HAP-1 (cell line): ENCODE results near the gene LIPE.

Experiments
- DNase-seq, 2 experiments: peaks; one replicate each; pipeline ENCODE4 v3.0.0-alpha.2; 2016 to 2020; ENCODE audit warnings: low spot score in 2 of 2
- H3K27me3 ChIP-seq: fragments of 250-450 bp; sonication (Bioruptor Pico); 2 replicates; pipeline ENCODE4 v1.5.1; 2020; ENCODE audit warnings: low read depth, mild to moderate bottlenecking, moderate library complexity
- H3K36me3 ChIP-seq: fragments of 250-450 bp; sonication (Bioruptor Pico); replicated peaks from 2 replicates; pipeline ENCODE4 v1.5.1; 2020; ENCODE audit warnings: mild to moderate bottlenecking
- H3K4me1 ChIP-seq: fragments of 250-450 bp; sonication (Bioruptor Pico); 2 replicates; pipeline ENCODE4 v1.5.1; 2020; ENCODE audit warnings: mild to moderate bottlenecking
- H3K4me3 ChIP-seq: fragments of 250-450 bp; sonication (Bioruptor Pico); 2 replicates; pipeline ENCODE4 v1.5.1; 2020; ENCODE audit warnings: mild to moderate bottlenecking, moderate library complexity
- H3K9me3 ChIP-seq: fragments of 250-450 bp; sonication (Bioruptor Pico); 2 replicates; pipeline ENCODE4 v1.5.1; 2020; ENCODE audit warnings: mild to moderate bottlenecking, moderate library complexity
- in situ Hi-C: fragments of 300-500 bp; cut with MboI; formaldehyde crosslinking; loops from 3 replicates; pipeline ENCODE4 v1.14.3; 2020; ENCODE audit warnings: low sequenced_read_pairs, inconsistent platforms, mixed read lengths

The LIPE gene, protein sequence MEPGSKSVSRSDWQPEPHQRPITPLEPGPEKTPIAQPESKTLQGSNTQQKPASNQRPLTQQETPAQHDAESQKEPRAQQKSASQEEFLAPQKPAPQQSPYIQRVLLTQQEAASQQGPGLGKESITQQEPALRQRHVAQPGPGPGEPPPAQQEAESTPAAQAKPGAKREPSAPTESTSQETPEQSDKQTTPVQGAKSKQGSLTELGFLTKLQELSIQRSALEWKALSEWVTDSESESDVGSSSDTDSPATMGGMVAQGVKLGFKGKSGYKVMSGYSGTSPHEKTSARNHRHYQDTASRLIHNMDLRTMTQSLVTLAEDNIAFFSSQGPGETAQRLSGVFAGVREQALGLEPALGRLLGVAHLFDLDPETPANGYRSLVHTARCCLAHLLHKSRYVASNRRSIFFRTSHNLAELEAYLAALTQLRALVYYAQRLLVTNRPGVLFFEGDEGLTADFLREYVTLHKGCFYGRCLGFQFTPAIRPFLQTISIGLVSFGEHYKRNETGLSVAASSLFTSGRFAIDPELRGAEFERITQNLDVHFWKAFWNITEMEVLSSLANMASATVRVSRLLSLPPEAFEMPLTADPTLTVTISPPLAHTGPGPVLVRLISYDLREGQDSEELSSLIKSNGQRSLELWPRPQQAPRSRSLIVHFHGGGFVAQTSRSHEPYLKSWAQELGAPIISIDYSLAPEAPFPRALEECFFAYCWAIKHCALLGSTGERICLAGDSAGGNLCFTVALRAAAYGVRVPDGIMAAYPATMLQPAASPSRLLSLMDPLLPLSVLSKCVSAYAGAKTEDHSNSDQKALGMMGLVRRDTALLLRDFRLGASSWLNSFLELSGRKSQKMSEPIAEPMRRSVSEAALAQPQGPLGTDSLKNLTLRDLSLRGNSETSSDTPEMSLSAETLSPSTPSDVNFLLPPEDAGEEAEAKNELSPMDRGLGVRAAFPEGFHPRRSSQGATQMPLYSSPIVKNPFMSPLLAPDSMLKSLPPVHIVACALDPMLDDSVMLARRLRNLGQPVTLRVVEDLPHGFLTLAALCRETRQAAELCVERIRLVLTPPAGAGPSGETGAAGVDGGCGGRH

DNA sequence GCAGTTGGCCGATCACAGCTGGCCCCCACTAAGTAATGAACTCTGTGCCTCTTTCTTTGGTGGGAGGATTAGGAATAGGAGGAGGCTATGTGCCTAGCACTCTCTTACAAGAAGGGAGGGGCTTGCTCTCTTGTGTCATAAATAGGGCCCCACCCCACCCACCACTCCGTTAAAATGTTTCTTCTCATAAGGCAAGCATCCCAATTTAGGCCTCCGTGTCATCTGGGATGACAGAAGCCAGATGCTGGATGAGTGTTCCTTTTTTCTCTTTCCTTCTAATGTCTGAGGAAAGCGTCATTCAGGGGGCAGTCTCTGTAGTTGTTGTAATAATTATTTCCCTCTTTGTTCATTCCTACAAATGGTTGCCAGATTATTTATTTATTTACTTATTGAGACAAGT, at the start of gene LIPE:
TSS of gene LIPE (minus strand) at position 76 of the 400 bp plus-strand sequence. CDS start 239 bp downstream, outside the sequence.
- Histone ChIP-seq H3K4me1 (peaks cover 3% of the 10 kb centered on the region), H3K4me3 (no peak within 1 kb of the TSS), H3K9me3 (no peaks in the 10 kb centered on the region), H3K36me3 (no peaks in the 10 kb centered on the region), H3K27me3 (no peaks in the 10 kb centered on the region)
- no peak for DNase-seq
- in situ Hi-C loops: no loop called here

DNA sequence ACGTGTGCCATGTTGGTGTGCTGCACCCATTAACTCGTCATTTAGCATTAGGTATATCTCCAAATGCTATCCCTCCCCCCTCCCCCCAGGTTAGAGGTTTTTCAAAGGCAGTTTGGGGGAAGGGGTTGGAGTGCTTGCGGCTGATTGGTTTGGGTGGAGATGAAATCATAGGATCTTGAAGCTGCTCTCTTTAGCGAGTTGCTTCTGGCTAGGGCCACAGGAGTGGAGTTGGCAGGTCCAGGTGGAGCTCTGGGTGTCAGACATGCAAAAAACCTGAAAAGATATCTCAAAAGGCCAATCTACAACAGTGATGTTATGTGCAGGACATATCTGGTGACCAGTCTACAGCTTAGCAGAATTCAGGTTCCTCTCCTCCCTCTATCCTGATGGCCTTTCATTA, 48.2 kb upstream of the LIPE start:
- peaks cover 36% of the 10 kb centered on the region for H3K4me1 ChIP-seq
- in situ Hi-C loops: no loop called here
- no peak for DNase-seq

DNA sequence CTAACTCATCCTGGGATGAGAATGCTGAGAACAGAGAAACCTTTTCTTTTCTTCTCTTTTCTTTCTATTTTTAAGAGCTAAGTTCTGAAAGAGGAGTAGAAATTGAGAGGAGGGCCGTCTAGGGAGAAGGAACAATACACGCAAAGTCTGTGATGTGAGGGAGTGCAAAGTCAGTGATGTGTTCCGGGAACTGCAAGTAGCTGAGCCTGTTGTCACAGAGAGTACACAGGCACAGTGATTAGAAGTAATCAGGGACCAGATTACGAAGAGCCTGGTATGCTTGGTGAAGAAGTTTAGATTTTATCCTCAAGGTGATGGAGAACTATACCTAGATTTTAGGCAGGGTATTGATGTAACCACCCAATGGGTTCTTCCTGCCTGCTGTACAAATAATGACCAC, 47.6 kb upstream of the LIPE start:
- H3K9me3 ChIP-seq: no peaks in the 10 kb centered on the region
- peak; percentile 35 to 71 for DNase-seq
- H3K27me3 ChIP-seq: no peaks in the 10 kb centered on the region
- peaks cover 34% of the 10 kb centered on the region for H3K4me1 ChIP-seq
- in situ Hi-C loops: no loop called here
- no peak overlapping the region for H3K4me3 ChIP-seq
- no peaks in the 10 kb centered on the region for H3K36me3 ChIP-seq

More for the DNA sequence above, 48.2 kb upstream of the LIPE start:
- Histone ChIP-seq H3K9me3 (no peaks in the 10 kb centered on the region), H3K36me3 (no peaks in the 10 kb centered on the region), H3K27me3 (no peaks in the 10 kb centered on the region), H3K4me3 (no peak overlapping the region)

DNA sequence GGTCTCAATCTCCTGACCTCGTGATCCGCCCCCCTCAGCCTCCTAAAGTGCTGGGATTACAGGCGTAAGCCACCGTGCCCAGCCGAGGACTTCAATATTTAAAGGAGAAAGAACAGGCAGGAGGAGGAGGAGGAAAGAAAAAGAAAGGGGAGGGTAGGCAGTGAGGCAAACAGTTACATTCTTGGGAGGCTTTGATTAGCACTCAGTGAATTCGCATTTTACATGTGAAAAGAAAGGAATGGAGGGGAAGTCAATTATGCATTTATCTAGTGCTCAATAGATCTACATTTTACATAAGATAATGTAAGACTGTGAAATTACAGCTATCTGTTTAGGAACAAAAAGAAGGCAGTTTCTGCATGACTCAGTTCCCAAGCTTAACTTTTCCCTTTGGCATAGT, 46.5 kb upstream of the LIPE start:
- H3K27me3 ChIP-seq: no peaks in the 10 kb centered on the region
- in situ Hi-C loops: no loop called here
- no peaks in the 10 kb centered on the region for H3K9me3 ChIP-seq
- DNase-seq: peak; percentile 75 to 99
- H3K36me3 ChIP-seq: no peaks in the 10 kb centered on the region
- peaks cover 35% of the 10 kb centered on the region for H3K4me1 ChIP-seq
- H3K4me3 ChIP-seq: no peak overlapping the region

DNA sequence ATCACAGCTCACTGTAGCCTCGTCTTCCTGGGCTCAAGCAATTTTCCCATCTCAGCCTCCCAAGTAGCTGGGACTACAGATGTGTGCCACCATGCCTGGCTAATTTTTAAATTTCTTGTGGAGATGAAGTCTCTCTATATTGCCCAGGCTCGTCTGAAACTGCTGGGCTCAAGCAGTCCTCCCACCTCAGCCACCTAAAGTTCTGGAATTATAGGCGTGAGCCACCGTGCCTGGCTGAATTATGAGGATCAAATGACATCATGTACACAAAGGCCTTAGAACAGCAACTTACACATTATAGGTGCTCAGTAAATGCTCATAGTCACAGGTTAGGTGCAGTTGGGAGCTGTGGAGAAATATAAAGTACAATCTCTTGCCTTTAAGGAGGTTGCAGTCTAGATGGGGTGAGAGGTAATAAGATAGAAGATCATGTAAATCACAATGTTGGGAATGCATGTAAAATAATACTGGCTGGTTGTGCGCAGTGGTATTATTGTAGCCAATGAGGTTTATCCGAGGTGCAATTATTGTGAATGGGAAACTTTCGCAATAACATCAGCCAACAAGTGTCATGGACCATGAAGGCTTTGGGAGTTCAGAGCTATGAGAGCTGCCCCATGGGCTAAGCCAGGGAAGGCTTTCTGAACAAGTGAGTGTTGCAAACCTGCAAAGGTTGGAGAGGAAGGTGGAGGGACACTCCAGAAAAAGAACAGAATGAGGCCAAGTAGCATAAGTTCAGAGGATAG, 45.4 kb upstream of the LIPE start:
- no peak overlapping the region for H3K4me3 ChIP-seq
- in situ Hi-C loops: no loop called here
- DNase-seq: no peak
- peaks cover 44% of the 10 kb centered on the region for H3K4me1 ChIP-seq
- no peaks in the 10 kb centered on the region for H3K27me3 ChIP-seq
- H3K36me3 ChIP-seq: no peaks in the 10 kb centered on the region
- no peaks in the 10 kb centered on the region for H3K9me3 ChIP-seq

DNA sequence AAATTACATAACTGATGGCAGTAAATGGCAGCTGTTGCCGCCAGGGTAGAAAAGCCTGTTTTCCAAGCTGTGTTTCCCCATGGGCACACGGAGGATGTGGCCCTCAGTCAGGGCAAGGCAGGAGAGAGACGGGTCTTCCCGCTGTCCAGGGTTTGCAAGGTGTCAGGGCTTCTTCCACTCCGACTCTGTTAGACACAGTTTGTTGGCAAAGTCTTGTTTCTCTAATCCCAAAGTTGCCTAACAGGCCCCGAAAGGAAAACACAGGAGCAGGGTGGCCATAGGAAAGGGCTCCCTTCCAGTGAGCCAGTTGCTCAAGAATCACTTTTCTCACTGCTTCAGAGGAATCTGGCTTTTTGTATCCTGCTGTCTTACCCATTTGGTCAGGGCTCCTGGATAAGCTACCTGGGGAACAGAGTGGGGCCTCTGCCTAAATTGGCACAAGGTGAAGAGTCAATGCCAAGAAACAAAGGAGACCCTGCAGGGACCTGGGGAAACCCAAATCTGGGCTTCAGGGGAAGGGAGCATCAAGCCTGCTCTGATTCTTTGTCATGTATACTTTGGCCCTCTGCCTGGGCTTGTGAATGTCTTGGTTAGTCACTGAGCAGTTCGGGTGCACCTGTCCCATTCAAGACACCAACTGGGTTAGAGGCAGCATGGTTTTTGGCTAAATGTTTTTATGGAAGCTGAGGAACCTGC, 44.5 kb upstream of the LIPE start:
- H3K9me3 ChIP-seq: no peaks in the 10 kb centered on the region
- no peaks in the 10 kb centered on the region for H3K36me3 ChIP-seq
- no peak overlapping the region for H3K4me3 ChIP-seq
- DNase-seq: peak in 1 of 2 experiments; percentile 38
- H3K27me3 ChIP-seq: no peaks in the 10 kb centered on the region
- H3K4me1 ChIP-seq: peaks cover 53% of the 10 kb centered on the region
- in situ Hi-C loops: no loop called here

DNA sequence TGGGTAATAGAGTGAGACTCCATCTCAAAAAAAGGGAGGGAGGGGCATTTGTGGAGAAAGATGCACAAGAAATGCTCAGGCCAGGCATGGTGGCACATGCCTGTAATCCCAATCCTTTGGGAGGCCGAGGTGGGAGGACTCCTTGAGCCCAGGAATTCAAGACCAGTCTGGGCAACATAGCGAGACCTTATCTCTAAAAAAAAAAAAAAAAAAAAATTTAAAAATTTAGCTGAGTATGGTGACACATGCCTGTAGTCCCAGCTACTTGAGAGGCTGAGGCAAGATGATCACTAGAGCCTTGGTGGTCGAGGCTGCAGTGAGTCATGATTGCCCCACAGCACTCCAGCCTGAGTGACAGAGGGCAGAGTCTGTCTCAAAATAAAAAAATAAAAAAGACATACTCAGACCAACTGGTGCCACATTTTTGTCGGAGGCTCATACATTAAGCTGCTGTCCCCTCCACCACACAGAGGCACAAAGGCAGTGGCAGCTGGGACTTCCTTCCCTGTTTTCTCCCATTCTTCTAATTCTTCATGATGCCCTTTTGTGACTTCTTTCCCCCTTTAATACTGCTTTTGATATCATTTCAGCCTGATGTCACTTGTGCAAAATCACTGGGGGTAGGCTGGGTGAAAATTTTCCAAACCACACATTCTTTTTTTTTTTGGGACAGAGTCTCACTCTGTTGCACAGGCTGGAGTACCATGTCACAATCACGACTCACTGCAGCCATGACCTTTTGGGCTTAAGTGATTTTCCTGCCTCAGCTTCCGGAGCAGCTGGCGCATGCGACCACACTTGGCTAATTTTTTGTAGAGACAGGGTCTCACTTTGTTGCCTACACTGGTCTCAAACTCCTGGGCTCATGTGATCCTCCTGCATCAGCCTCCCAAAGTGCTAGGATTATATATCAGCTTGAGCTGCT, 42.4 kb upstream of the LIPE start:
- H3K36me3 ChIP-seq: no peaks in the 10 kb centered on the region
- DNase-seq: no peak
- peaks cover 43% of the 10 kb centered on the region for H3K4me1 ChIP-seq
- H3K27me3 ChIP-seq: no peaks in the 10 kb centered on the region
- H3K4me3 ChIP-seq: no peak overlapping the region
- H3K9me3 ChIP-seq: no peaks in the 10 kb centered on the region
- in situ Hi-C loops: no loop called here

DNA sequence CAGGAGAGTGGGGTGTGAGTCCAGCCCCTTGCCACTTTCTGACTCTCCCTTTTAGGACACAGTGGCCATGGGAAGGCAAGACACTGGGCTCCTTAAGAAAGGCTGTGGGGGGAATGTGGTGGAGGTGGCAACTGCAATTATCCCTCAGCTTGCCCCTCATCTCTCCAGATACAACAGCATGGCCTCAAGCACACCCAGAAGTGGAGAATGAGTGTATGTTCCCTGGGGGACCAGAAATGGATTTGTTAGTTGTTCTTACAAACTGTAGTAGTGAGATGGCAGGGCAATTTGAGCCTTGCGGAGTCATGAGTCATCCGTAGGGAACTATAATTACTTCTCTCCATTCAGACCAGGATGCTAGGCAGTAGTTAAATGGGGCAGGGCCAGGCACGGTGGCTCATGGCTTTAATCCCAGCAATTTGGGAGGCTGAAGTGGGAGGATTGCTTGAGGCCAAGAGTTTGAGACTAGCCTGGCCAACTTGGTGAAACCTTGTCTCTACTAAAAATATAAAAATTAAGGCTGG, 41.1 kb upstream of the LIPE start:
- Histone ChIP-seq H3K4me1 (peaks cover 36% of the 10 kb centered on the region), H3K27me3 (no peaks in the 10 kb centered on the region), H3K9me3 (no peaks in the 10 kb centered on the region), H3K4me3 (no peak overlapping the region), H3K36me3 (no peaks in the 10 kb centered on the region)
- in situ Hi-C loops: no loop called here
- DNase-seq: peak; percentile 69 to 74

DNA sequence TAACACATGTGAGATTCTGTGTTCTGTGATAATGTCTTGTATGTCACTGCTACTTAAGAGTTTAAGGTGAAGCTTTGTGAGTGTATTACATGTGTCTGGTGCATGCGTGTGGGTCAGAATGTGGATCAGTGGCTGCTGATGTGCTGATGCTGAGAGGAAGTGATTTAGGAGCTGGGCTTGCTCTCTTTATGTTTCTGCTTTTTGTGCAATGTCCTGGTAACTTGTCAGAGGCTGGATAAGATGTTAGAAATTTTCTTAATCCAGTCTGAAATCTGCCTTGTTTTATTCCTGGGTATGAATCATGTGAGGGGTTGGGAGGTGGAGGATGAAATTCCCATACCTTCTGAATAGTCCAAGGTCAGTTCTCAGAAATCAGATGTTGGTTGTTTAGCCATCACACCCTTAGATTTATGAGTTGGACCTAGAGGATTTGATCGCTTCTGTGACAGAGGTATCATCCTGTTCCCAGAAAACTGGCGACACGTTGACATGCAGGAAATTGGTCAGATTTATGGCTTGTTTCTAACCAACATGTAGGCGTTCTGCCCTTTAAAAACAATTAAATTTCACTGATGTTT, 40.1 kb upstream of the LIPE start:
- H3K4me3 ChIP-seq: no peak overlapping the region
- no peaks in the 10 kb centered on the region for H3K27me3 ChIP-seq
- H3K4me1 ChIP-seq: peaks cover 25% of the 10 kb centered on the region
- H3K9me3 ChIP-seq: no peaks in the 10 kb centered on the region
- in situ Hi-C loops: no loop called here
- no peak for DNase-seq
- no peaks in the 10 kb centered on the region for H3K36me3 ChIP-seq

DNA sequence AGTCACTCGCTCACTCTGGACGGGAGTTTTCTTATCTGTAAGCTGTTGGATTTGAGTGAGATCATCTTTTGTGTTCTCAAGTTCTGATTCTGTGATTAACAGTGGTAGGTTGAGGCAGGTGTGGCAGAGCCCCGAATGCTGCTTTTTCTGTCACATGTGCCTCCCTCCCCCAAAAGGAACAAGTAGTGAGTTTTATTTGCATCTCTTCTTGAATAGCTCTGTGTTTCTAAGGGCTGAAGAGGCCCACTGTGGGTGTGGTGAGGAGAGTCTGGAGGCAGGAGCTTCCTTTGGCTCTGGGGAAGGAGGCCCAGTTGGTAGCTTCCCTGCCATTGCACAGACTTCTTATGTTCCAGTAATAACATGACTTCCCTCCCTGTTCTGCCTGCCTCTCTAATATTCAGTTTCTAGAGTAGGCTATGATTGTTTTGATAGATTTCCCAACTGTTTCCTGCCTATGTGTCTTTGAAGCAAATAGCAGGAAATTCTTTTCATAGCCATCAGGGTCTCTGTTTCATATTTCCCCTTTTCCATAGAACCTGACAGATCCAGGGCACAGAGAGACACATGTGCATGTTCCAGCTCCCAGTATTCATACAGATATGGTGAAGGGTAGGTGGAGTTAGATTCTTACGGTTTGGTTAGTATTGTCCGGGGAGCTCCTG, 39.5 kb upstream of the LIPE start:
- no peak for DNase-seq
- H3K4me3 ChIP-seq: no peak overlapping the region
- no peaks in the 10 kb centered on the region for H3K9me3 ChIP-seq
- peaks cover 20% of the 10 kb centered on the region for H3K4me1 ChIP-seq
- H3K27me3 ChIP-seq: no peaks in the 10 kb centered on the region
- no peaks in the 10 kb centered on the region for H3K36me3 ChIP-seq
- in situ Hi-C loops: no loop called here

DNA sequence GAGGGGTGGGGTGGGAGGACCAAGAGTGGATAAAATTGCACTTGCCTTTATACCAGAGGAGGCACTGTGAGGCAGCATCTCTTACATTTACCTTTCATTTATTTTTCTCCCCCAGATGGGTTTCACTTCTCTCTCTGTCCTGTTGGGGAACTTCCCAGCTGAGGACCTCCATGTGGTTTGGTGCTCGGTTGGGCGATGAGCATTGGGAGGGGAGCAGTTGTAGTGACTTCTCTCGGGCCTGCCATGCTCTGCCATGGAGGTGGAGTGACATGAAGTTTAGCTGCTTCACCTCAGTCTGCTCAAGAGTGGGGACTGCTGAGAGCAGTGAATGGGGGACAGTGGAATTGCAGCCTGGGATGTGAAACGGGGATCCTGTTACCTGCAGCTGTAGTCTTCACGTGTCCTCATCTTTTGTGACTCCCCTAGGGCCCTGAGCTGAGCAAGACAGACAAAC, 38.7 kb upstream of the LIPE start:
- H3K9me3 ChIP-seq: no peaks in the 10 kb centered on the region
- H3K36me3 ChIP-seq: no peaks in the 10 kb centered on the region
- H3K4me1 ChIP-seq: peaks cover 20% of the 10 kb centered on the region
- no peaks in the 10 kb centered on the region for H3K27me3 ChIP-seq
- no peak overlapping the region for H3K4me3 ChIP-seq
- in situ Hi-C loops: no loop called here
- DNase-seq: no peak
